Sciatic nerve (tissue), 2 donors: Measurements from ENCODE around the gene BSG. TPM values are rescaled to one million over a fixed set of nuclear protein-coding genes. Genes with fewer than 3 reads are reported as not detected.
"Not testable (repeated sequence)": the region's sequence is repeated elsewhere in the genome, so short reads cannot be mapped to it uniquely, and the experiment has no call there.

Experiments
- ATAC-seq: fragments of 200-7000 bp; cut with Tn5 transposase; one replicate; pipeline ENCODE4 v1.9.1; 2020; ENCODE audit warnings: mild to moderate bottlenecking, moderate library complexity
- DNase-seq: peaks from one replicate; pipeline ENCODE4 v3.0.0-alpha.2; 2020; ENCODE audit warnings: low spot score
- intact Hi-C: fragments of 100-400 bp; cut with DNase I; formaldehyde crosslinking; loops from one replicate; pipeline ENCODE4 v1.14.2; 2022
- total RNA-seq: library from RNA; stranded (reverse); fragmentation: NEBNext Ultra II Directional; extraction: Animal tissue kit (Norgen Biotek cat#: 25700); gene quantifications from one replicate; pipeline ENCODE4 v1.2.1, GENCODE V29; 2021
- donor health status: DM: no; HTN: no; CAD: no.
- donor health status: DM: no; HTN: no; CAD: no.

Gene BSG
- total RNA-seq, 1 donor from 2014 or later = 246 TPM

GRCh38 chr19:583198-583967, 11.0 kb downstream of the BSG start:
- ATAC-seq = peak; percentile 3
- intact Hi-C loops = no loop called here
- no peak for DNase-seq

DNA sequence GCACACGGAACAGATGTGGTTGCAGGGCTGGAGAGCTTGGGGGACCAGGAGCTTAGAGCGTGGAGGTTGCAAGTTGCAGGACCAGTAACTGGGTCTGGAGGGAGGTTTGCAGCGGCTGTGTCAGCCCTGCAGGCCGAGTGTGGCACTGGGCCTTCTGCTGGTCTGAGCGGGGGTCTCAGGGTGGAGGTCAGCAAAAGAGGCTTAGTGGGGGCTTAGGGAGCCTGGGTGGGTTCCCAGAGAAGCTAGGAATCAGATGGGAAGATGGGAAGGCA, 11.5 kb downstream of the BSG start:
- ATAC-seq = no peak
- intact Hi-C loops = no loop called here
- no peak for DNase-seq

DNA sequence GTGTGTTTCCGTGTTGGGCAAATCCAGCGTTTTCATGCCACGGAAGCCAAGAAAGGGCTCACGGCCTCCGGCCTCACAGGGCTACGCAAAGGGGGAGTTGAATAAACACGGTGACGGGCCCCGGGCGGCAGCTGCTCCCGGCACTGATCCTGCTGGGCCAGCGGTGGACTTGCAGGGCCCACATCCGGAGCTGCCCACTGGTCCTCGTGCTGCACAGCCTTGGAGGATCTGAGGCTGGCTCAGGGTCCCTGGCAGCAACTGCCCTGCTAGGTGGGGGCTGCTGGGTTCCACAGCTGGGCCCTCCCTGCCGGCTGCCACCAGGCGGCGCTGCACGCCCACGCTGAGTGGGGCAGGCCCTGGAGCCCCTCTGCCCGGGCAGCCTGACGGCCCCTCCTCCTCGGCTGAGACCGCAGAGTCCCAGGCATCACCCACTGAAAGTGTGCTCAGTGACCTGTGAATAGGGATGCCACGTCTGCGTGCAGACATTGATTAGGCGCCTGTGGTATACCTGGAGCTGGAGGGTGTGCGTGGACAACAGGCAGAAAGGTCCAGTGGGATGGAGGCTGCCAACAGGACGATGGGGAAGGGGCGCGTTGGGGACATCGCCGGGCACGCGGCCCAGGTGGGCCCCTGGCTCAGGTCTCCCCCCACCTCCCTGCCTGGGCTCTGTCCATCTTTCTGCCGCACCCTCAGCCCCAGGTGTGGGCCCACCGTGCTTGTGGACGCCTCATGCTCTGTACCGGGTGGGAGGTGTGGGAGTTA, 12.0 kb downstream of the BSG start:
- no peak for DNase-seq
- peak; percentile 74 for ATAC-seq
- intact Hi-C loops = no loop called here

- DNase-seq, ATAC-seq, intact Hi-C loops: not testable (repeated sequence)
Measured at GRCh38 chr19:585146-585545, 12.8 kb downstream of the BSG start.

DNA sequence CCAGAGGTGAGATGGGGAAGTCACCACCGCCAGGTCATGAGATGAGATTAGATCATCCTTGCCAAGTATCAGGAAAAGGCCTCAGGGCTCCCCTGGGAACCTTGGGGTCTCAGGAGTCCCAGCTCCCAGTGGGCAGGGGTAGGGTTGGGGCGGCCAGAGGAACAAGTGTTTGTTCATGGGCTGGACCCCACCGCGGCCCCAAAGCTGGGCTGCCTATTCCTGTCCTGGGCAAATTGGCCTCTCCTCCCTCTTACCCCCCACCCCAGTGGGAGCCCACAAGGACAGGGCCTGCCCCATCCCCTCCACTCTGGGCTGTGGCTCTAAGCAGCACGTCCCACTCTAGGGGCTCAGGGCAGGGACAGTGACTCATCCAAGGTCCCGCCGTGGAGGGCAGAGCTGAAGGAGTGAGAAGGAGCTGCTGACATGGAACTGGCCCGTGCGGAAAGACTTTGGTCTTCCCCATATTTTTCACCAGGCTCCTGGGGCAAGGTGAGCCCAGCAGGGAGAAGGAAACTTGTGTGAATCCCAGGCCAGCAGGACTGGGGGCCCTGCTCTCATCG, 13.2 kb downstream of the BSG start:
- intact Hi-C loops = no loop called here
- DNase-seq = peak; percentile 56
- peak; percentile 17 for ATAC-seq

DNA sequence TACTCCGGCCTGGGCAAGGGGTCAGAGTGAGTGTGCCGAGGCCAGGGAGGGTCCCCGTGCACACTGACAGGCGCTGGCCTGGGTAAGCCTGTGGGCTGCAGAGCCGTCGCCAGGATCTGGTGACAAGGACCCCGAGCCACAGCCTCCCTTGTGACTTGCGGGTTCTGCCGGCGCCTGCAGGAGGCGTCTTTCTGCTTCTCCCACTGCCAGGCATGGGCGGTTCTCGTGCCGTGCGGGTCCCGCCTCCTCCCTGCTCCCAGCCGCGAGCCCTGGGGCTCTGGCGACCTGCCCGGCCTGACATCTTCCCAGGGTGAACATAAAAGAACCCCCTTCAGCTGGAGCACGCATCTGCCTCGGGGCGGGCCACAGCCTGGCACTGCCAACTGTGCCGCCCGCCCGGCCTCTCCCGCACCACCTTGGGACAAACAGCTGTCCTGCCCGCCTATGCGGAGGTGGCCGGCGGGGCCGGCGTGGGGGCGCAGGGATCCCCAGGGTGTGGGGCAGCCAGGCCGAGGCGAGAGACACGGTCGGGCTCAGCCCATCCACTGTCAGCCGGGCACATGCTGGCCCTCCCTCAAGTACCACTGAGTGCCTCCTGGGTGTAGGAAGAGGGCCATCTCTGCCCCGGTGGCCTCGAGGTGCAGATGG, 15.8 kb downstream of the BSG start:
- ATAC-seq = no peak
- DNase-seq = peak; percentile 72

DNA sequence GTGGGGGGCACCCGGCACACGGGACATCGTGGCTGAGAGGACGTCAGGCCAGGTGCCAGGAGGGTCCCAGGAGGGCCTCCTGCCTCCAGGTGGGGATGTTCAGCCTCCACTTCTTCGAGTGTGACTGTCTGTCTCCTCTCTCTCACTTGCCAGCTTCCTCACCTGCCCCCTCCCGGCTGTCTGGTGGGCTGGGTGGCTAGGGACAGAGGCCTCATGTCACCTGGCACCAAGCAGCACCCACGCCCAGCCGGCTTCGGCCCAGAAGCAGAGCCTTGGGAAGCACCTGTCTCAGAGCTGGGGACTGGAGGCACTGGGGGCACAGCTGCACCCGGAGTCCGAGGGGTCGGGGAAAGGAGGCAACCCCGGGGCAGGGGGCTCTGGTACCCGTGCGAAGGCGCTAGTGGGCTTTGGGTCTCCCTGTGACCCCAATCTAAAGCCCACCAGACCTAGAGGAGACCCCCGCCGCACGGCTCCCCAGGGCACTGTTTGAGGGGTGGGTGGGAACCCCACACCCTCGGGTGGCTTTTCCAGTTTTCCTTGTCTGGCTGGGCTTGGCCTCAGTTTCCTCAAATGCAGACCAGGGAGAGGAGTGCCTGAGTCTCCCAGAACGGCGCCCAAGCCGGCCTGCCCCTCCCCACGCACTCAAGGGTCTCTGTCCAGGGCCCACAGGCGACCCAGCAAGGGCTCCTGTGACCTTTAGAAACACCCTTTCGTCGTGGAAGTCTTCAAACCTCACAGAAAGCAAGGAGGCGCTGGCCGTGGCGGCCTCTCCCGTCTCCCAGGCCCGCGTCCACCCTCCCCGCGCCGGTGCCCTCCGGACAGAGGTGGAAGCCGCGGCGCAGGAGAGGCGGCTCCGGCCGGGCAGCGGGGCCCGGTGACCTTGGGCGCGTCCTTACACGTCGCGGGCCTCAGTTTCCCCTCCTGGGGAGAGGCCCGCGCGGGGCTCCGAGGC, 16.6 kb downstream of the BSG start:
- ATAC-seq = no peak

More for the DNA sequence above, 15.8 kb downstream of the BSG start:
- intact Hi-C loops = no loop called here

DNA sequence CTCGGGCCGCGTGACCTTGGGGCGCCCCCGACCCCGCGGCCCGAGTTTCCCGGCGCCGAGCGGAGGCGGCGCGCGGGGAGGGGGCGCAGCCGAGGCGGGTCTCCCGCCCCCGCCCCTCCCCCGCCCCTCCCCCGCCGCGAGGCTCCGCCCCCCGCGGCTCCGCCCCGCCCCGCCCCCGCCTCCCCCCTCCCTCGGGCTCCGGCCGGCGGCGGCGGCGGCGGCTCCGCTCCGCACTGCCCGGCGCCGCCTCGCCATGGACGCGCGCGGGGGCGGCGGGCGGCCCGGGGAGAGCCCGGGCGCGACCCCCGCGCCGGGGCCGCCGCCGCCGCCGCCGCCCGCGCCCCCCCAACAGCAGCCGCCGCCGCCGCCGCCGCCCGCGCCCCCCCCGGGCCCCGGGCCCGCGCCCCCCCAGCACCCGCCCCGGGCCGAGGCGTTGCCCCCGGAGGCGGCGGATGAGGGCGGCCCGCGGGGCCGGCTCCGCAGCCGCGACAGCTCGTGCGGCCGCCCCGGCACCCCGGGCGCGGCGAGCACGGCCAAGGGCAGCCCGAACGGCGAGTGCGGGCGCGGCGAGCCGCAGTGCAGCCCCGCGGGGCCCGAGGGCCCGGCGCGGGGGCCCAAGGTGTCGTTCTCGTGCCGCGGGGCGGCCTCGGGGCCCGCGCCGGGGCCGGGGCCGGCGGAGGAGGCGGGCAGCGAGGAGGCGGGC, 17.4 kb downstream of the BSG start, which contains the start of gene HCN2:
Gene HCN2 (plus strand): TSS at position 189 of the 703 bp plus-strand sequence. CDS start 65 bp downstream, at position 254.
- DNase-seq = no peak
- intact Hi-C loops = no loop called here
- ATAC-seq = no peak

More for the DNA sequence above, 16.6 kb downstream of the BSG start:
- DNase-seq = no peak
- intact Hi-C loops = no loop called here

GRCh38 chr19:590396-590745, 18.0 kb downstream of the BSG start:
- intact Hi-C loops = no loop called here
- ATAC-seq = no peak

GRCh38 chr19:590750-591098, 18.3 kb downstream of the BSG start:
- ATAC-seq = no peak
- DNase-seq = no peak
- intact Hi-C loops = no loop called here

More at GRCh38 chr19:590396-590745, 18.0 kb downstream of the BSG start:
- no peak for DNase-seq

- DNase-seq (no peak), ATAC-seq (peak; percentile 55)
- intact Hi-C loops = no loop called here
Measured at GRCh38 chr19:591099-591958, 18.9 kb downstream of the BSG start.

DNA sequence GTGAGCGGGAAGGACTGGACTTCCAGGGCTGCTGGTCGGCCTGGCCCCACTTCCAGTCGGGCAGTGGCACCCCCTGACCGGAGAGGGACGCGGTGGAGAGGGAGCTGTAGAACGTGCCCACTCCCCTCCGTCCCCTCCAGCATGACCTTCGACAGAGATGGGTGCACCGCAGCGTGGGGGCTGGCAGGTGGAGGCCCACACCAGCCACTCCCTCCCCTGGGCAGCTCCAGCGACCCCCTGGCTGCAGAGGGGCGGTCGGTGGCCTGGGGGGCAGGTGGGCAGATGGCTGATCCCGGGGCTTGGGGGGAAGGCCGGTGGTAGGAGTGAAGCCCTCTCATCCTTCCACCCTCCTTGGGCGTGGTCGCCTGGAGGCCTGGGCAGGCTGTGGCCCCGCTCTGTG, 19.7 kb downstream of the BSG start:
- ATAC-seq = peak; percentile 11
- DNase-seq = no peak
- intact Hi-C loops = no loop called here

DNA sequence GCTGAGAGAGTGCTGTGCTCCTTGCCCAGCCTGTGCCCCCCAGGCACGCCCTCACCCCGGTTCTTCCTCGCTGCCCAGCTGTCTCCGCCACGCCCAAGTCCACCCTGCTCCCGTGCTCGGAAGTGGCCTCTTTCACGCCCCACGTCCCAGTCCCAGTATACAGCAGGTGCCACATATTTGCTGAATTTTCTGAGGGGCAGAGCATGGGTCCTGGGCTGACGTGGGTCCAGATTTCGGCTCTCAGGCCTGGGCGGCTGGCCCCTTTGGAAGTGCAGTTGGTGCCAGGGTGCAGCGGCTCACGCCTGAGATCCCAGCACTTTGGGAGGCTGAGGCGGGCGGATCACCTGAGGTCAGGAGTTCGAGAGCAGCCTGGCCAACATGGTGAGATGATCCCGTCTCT, 20.7 kb downstream of the BSG start:
- ATAC-seq (no peak), DNase-seq (no peak)
- intact Hi-C loops = no loop called here

DNA sequence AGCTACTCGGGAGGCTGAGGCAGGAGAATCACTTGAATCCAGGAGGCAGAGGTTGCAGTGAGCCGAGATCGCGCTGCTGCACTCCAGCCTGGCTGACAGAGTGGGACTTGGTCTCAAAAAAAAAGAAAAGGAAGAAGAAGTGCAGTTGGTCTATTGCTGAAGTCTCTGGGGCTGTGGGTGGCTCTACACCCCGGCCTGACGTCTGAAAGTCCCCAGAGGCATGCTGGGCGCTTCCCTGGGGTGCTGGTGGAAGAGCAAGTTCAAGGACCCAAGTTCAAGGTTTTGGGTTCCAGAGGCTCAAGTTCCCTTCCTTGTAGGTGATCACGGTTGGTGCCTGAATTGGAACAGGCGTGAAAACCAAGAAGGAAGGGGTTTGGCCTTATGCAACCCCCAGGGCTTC, 21.1 kb downstream of the BSG start:
- no peak for ATAC-seq

DNA sequence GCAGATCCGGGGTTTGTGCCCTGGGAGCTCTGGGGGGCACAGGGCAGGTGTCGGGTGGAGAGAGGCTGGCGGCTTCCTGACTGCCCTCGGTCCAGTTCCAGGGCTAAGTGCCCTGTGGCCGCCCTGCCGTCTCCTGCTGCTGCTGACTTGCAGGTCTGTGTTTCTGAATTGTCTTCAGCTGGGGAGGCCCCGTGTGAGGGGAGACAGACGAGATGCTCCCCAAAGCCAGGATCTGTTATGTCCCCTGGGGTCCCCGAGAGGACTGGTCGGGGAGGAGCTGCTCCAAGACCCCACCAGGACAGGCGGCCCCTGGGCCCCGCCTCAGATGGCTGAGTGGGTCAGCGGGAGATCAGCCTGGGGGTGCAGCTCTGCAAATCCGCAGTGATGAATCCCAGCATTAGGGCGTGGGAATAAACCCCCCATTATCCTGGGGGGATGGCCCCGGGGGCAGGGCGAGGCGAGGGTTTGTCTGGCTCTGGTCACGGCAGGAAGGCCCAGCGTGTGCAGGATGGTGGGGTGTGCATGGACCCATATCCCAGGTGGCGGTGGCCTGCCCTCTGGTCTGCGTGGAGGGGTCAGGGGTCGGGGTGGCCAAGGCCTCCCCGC, 22.0 kb downstream of the BSG start:
- DNase-seq (no peak), ATAC-seq (no peak)
- intact Hi-C loops = no loop called here

More for the DNA sequence above, 21.1 kb downstream of the BSG start:
- DNase-seq = no peak
- intact Hi-C loops = no loop called here

DNA sequence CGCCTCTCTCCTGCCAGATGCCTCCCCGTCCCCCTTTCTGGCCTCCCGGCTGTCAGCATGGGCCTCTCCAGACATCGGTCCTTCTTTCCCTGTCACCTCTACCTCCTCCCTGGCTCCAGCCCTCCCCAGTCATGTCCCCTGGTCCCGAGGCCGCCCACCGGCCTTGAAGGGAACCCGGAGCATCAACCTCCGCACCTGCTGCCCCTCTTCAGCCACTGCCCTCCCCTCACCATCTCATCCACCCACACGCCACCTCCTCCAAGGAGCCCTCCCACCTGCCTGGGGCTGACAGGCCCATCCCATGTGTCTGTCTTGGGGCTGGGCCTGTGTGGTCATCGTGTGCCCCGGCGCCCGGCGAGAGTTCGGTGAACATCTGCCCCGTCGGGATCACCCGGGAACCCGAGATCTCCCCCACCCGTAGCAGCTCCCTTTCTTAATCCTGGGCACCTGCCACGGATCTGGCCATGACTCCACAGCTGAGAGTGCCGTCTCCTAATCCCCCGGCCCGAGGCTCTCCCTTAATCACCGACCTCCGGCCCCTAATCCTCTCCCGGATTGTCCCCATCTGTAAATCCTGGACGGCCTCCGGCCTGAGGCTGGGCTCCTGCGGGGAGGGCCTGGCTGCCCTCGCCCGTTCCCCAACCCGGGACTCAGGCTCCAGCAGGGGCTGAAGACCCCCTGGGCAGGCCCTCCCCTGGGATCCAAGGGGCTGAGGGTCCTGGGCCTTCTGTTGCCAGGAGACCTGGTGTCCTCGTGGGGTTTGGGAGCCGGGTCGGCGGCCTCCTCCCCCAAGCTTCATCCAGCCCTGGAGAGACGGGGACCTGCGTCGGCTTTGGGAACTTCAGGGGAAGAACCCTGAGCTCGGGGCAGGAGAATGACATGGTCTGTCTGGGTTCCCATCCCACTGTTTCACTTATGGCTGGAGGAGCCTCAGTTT, 23.2 kb downstream of the BSG start:
- ATAC-seq = no peak

More for the DNA sequence above, 23.2 kb downstream of the BSG start:
- DNase-seq = no peak
- intact Hi-C loops = no loop called here
